Activated B cell treated with CpG ODN at 0.5 μM for 24 hours (primary cell): ENCODE data around the gene FLOT2. TPM values are rescaled to one million over a fixed set of nuclear protein-coding genes. Genes with fewer than 3 reads are reported as not detected.

Experiments
- ATAC-seq: fragments of 200-7000 bp; cut with Tn5 transposase; one replicate; pipeline ENCODE4 v1.10.0; 2021; ENCODE audit warnings: low read depth, mild to moderate bottlenecking, moderate library complexity
- CTCF ChIA-PET: fragments of 350-600 bp; sonication (Branson Sonifier 250); formaldehyde crosslinking; loops from one replicate; lab custom pipeline; 2021; ENCODE audit warnings: antibody characterized with exemption; lab: Charles Lee
- POLR2A ChIA-PET: fragments of 350-600 bp; sonication (Branson Sonifier 250); formaldehyde crosslinking; loops from one replicate; lab custom pipeline; 2021; ENCODE audit warnings: antibody characterized with exemption; lab: Charles Lee
- DNase-seq: peaks from one replicate; pipeline ENCODE4 v3.0.0; 2022
- H3K27ac Mint-ChIP-seq: one replicate; pipeline ENCODE4 v1.8.0; 2020; ENCODE audit warnings: mixed read lengths
- H3K27me3 Mint-ChIP-seq: one replicate; pipeline ENCODE4 v1.8.0; 2021; ENCODE audit warnings: mixed read lengths
- H3K36me3 Mint-ChIP-seq: one replicate; pipeline ENCODE4 v1.8.0; 2021; ENCODE audit warnings: low read depth, mixed read lengths
- H3K4me1 Mint-ChIP-seq: one replicate; pipeline ENCODE4 v1.8.0; 2021; ENCODE audit warnings: mixed read lengths
- H3K4me3 Mint-ChIP-seq: one replicate; pipeline ENCODE4 v1.8.0; 2020; ENCODE audit warnings: mild to moderate bottlenecking, mixed read lengths
- H3K9me3 Mint-ChIP-seq: one replicate; pipeline ENCODE4 v1.8.0; 2020; ENCODE audit warnings: mixed read lengths
- intact Hi-C: fragments of 100-400 bp; cut with micrococcal nuclease; formaldehyde crosslinking; loops from one replicate; pipeline ENCODE4 v1.15.1; 2024
- total RNA-seq: library from RNA; stranded (reverse); gene quantifications from 2 replicates; pipeline ENCODE4 v1.2.3, GENCODE V29; 2022
- TF ChIP-seq, protein P1 (sequence below): fragments of 200-600 bp; IDR thresholded peaks from one replicate; pipeline ENCODE4 v1.8.0; 2022; ENCODE audit warnings: antibody characterized with exemption, mild to moderate bottlenecking

The FLOT2 gene
- total RNA-seq, 1 donor from 2014 or later, result 321 TPM

DNA sequence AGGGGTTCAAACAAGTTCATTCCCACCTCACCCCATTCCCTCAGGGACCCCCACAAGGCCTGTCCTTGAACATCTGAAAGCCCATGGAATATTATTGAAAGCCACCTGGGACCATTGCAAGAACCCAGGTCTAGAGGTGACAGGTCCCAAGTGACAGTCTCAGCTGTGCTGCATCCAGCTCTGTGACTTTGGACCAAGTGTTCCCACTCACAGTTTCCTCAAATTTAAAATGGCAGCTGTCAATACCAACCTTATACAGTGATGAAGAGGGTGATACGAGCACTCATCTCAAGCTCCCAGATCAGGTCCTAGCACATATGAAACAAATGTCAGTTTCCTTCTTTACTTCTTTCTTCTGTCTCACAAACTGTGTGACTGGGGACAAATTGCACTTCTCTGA, 33.6 kb downstream of the FLOT2 start:
- intact Hi-C loops, result no loop called here
- H3K4me3 Mint-ChIP-seq, result no peak overlapping the region
- peaks cover 14% of the 10 kb centered on the region for H3K4me1 Mint-ChIP-seq
- CTCF ChIA-PET, result interaction anchor here (1.0 kb wide), 1 partner anchor 38 kb away, joined by 3 read pairs; no protein-coding TSS in a partner anchor
- no peaks in the 10 kb centered on the region for H3K9me3 Mint-ChIP-seq
- POLR2A ChIA-PET, result interaction anchor here (0.7 to 1.2 kb wide), 3 partner anchors 33 to 53 kb away, joined by 3 to 4 read pairs (median 3); partner anchors contain the start of gene FLOT2
- H3K36me3 Mint-ChIP-seq, result peaks cover 20% of the 10 kb centered on the region
- ATAC-seq (no peak), DNase-seq (no peak)
- no peak overlapping the region for H3K27ac Mint-ChIP-seq
- H3K27me3 Mint-ChIP-seq, result no peaks in the 10 kb centered on the region
- TF ChIP-seq, protein P1, sequence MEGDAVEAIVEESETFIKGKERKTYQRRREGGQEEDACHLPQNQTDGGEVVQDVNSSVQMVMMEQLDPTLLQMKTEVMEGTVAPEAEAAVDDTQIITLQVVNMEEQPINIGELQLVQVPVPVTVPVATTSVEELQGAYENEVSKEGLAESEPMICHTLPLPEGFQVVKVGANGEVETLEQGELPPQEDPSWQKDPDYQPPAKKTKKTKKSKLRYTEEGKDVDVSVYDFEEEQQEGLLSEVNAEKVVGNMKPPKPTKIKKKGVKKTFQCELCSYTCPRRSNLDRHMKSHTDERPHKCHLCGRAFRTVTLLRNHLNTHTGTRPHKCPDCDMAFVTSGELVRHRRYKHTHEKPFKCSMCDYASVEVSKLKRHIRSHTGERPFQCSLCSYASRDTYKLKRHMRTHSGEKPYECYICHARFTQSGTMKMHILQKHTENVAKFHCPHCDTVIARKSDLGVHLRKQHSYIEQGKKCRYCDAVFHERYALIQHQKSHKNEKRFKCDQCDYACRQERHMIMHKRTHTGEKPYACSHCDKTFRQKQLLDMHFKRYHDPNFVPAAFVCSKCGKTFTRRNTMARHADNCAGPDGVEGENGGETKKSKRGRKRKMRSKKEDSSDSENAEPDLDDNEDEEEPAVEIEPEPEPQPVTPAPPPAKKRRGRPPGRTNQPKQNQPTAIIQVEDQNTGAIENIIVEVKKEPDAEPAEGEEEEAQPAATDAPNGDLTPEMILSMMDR, result no peak

DNA sequence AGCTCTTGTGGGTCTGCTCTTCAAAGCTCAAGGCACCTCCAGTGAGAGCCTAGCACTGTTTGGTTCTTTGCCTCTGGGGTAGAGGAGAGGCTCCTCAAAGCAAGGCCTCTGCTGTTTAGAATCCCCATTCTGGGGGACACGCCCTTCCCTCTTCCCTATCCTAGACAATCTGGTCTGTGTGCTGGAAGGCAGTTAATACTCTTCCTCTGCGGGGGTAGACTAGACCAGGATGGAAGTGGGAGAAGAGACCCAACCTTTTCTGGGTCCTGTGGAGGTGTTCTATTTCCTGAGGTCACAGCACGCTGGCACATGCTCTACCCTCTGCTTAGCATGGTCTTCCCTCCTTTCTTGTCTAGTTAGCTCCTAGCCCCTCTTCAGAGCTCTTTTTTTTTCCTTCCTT, 35.0 kb downstream of the FLOT2 start:
- intact Hi-C loops, result no loop called here
- POLR2A ChIA-PET, result no interaction called here
- H3K4me1 Mint-ChIP-seq, result peaks cover 19% of the 10 kb centered on the region
- CTCF ChIA-PET, result no interaction called here
- no peaks in the 10 kb centered on the region for H3K9me3 Mint-ChIP-seq
- DNase-seq (no peak), ATAC-seq (no peak)
- TF ChIP-seq, protein P1, result no peak
- H3K27ac Mint-ChIP-seq, result no peak overlapping the region
- no peaks in the 10 kb centered on the region for H3K27me3 Mint-ChIP-seq
- no peak overlapping the region for H3K4me3 Mint-ChIP-seq
- peaks cover 34% of the 10 kb centered on the region for H3K36me3 Mint-ChIP-seq

DNA sequence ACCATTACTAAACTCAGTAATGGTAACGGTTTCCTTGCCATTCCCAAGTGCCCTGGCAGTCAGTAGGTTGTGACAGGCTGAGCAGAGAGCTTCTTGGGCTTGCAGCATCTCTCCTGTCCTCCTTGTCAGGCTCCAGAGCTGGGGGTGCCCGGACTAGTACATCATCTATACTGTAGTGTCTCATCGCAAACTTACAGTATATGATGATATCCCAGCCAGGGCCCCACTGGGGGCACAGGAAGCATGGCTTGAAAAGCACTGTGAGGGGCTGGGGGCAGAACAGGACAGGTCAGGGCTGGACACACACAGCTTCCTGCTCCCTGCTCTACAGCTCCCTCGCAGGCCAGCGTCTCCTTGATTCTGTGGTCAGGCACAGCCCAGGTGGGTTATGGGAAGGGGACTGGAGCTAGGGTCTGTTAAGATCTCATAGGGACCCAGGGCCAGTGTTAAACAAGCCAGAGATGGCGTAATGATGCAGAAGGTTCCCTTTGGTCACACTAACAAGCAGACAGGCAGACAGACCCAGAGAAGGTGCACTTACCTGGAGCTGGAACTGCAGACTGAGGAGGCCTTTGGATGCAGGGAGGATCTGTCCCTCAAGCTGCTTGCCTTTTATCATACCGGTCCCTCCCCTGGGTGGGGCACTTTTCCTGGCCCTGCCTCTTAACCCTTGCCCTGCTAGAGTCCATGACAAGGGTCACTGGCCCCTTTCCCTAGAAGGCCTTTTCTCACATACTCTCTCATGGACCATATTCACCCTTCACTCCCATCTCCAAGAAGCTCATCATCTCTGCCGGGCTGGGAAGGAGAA, 35.9 kb downstream of the FLOT2 start:
- no peak overlapping the region for H3K4me3 Mint-ChIP-seq
- intact Hi-C loops, result no loop called here
- ChIA-PET CTCF (no interaction called here), POLR2A (interaction anchor here (0.6 to 0.8 kb wide), 3 partner anchors 9 to 230 kb away, joined by 3 to 4 read pairs (median 4); no protein-coding TSS in a partner anchor)
- peaks cover 19% of the 10 kb centered on the region for H3K4me1 Mint-ChIP-seq
- no peak for ATAC-seq
- peaks cover 37% of the 10 kb centered on the region for H3K36me3 Mint-ChIP-seq
- H3K27me3 Mint-ChIP-seq, result no peaks in the 10 kb centered on the region
- TF ChIP-seq, protein P1, result no peak
- DNase-seq, result no peak
- H3K27ac Mint-ChIP-seq, result peak overlapping the region; percentile 9
- H3K9me3 Mint-ChIP-seq, result no peaks in the 10 kb centered on the region

DNA sequence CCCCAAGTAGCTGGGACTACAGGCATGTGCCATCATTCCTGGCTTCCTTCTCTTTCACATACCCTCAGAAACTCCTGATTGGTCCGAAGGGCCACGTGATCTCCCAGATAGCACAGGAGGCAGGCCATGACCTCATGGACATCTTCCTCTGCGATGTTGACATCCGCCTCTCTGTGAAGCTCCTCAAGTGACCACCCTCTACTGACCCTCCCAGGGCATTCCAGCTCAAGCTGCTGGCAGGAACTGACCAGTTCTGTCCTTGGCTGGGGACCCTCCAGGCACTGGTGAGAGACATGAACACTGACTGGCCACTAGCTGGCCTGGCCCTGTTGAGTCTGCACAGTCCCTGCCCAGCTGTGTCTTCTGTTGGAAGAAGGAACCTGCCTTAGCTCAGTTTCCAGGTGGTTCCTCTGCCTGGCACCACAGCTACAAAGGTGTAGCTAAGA, 37.1 kb downstream of the FLOT2 start:
- Mint-ChIP-seq H3K27ac (no peak overlapping the region), H3K9me3 (no peaks in the 10 kb centered on the region), H3K4me3 (no peak overlapping the region), H3K4me1 (peaks cover 17% of the 10 kb centered on the region), H3K36me3 (peaks cover 40% of the 10 kb centered on the region), H3K27me3 (no peaks in the 10 kb centered on the region)
- intact Hi-C loops, result no loop called here
- CTCF ChIA-PET, result no interaction called here
- TF ChIP-seq, protein P1, result no peak
- ATAC-seq, result no peak
- DNase-seq, result no peak
- POLR2A ChIA-PET, result interaction anchor here (0.6 to 0.8 kb wide), 2 partner anchors 11 to 16 kb away, joined by 5 read pairs; no protein-coding TSS in a partner anchor

DNA sequence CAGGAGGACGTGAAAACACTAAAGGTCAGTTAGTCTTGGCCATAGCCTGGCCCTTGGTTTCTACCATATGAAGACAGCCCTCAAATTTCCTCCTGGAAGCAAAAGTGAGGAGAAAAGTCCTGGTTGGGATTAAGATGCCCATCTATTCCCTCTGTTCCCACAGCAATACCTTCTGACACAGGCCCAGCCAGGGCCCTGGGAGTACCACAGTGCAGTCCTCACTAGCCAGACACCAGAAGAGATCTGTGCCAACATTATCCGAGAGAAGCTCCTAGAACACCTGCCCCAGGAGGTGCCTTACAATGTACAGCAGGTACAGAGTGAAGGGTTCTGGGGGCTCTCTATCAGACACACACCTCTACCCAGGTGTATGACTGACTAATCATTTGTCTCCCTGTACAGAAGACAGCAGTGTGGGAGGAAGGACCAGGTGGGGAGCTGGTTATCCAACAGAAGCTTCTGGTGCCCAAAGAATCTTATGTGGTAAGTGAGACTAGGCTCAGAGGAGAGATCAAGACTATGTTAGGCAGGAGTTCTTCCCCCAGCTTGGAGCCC, 38.7 kb downstream of the FLOT2 start:
- H3K27ac Mint-ChIP-seq, result peak overlapping the region; percentile 6
- POLR2A ChIA-PET, result interaction anchor here (0.9 to 1.4 kb wide), 3 partner anchors 11 to 35 kb away, joined by 3 to 4 read pairs (median 3); no protein-coding TSS in a partner anchor
- no peak overlapping the region for H3K4me3 Mint-ChIP-seq
- DNase-seq, result no peak
- intact Hi-C loops, result no loop called here
- CTCF ChIA-PET, result interaction anchor here (0.7 kb wide), 1 partner anchor 11 kb away, joined by 6 read pairs; no protein-coding TSS in a partner anchor
- no peaks in the 10 kb centered on the region for H3K27me3 Mint-ChIP-seq
- ATAC-seq, result no peak
- TF ChIP-seq, protein P1, result no peak
- no peaks in the 10 kb centered on the region for H3K9me3 Mint-ChIP-seq
- peaks cover 48% of the 10 kb centered on the region for H3K36me3 Mint-ChIP-seq
- H3K4me1 Mint-ChIP-seq, result peaks cover 25% of the 10 kb centered on the region
